ENCODE results near the gene KIAA1958. TPM values are rescaled to one million over a fixed set of nuclear protein-coding genes. Genes with fewer than 3 reads are reported as not detected.

KIAA1958 gene
- total and polyA plus RNA-seq, 2 of the 4 experiments (the other 2 are of a cell fraction) = 0.65 to 1.8 TPM

GRCh38 chr9:112618385-112619009, 131.9 kb downstream of the KIAA1958 start:
- in situ Hi-C loops (cut with MboI; ENCODE audit: low sequenced_read_pairs) = no loop called here

More at GRCh38 chr9:112618385-112619009, 131.9 kb downstream of the KIAA1958 start:
- Histone ChIP-seq H2BK120ac (ENCODE audit: low read depth, low read length) (no peak overlapping the region), H2BK20ac (ENCODE audit: low read depth, low read length) (no peak overlapping the region), H2AK5ac (ENCODE audit: low read depth, low read length) (no peak overlapping the region), H3K4me2 (ENCODE audit: low read depth, low read length) (no peak overlapping the region), H3K56ac (ENCODE audit: extremely low read depth, insufficient read depth, low read length) (no peak overlapping the region), H3K18ac (ENCODE audit: low read depth, low read length) (no peak overlapping the region), H3K36me3 (ENCODE audit: control insufficient read depth, insufficient read depth, low read length) (peaks cover 5% of the 10 kb centered on the region; the same call in 1 of the 2 replicates), H4K5ac (ENCODE audit: low read depth, low read length) (no peak overlapping the region), H3K4me3 (ENCODE audit: insufficient read depth, low read depth, low read length) (no peak overlapping the region), H3K27ac (ENCODE audit: insufficient read depth, low read length) (no peak overlapping the region), H3K23ac (ENCODE audit: low read depth, low read length) (no peak overlapping the region), H3K4ac (ENCODE audit: low read depth, low read length) (no peak overlapping the region), H4K91ac (ENCODE audit: insufficient read depth, low read depth, low read length) (no peak overlapping the region), H2BK5ac (ENCODE audit: low read depth, low read length, poor library complexity, severe bottlenecking) (no peak overlapping the region), H3K9me1 (ENCODE audit: insufficient read depth, low read length) (0 out of 2 replicates have a peak, but pooled peaks cover 4% of the 10 kb centered on the region), H2BK15ac (ENCODE audit: low read depth, low read length) (no peak overlapping the region), H4K8ac (ENCODE audit: low read depth in 2 of 2, low read length in 2 of 2) (no peak overlapping the region), H4K20me1 (ENCODE audit: insufficient read depth, low read length) (no peaks in the 10 kb centered on the region), H3K9me3 (ENCODE audit: control insufficient read depth, insufficient read depth, low read length) (no peaks in the 10 kb centered on the region), H3K14ac (replicated peaks; ENCODE audit: low read depth, low read length) (no peak overlapping the region), H3K79me1 (ENCODE audit: low read depth in 1 of 2, low read length in 2 of 2) (no peaks in the 10 kb centered on the region), H3K9ac (ENCODE audit: low read depth, low read length) (no peak overlapping the region), H3K27me3 (ENCODE audit: control insufficient read depth, insufficient read depth, low read length) (no peaks in the 10 kb centered on the region), H2AFZ (replicated peaks; ENCODE audit: low read length, poor library complexity) (no peak overlapping the region), H2AK9ac (replicated peaks; ENCODE audit: low read depth, low read length, poor library complexity) (no peak overlapping the region), H3K4me1 (ENCODE audit: control insufficient read depth, insufficient read depth, low read length) (no peaks in the 10 kb centered on the region)
- TF ChIP-seq RFX5 (IDR thresholded peaks at IDR 0.05; ENCODE audit: low read depth, low read length) (no peak), FOS (IDR thresholded peaks at IDR 0.05; ENCODE audit: low read depth, low read length) (no peak), RAD21 (IDR thresholded peaks at IDR 0.05; ENCODE audit: low read length) (no peak), CEBPB (IDR thresholded peaks at IDR 0.05; ENCODE audit: low read depth, low read length) (no peak), POLR2A (IDR thresholded peaks at IDR 0.05; ENCODE audit: low read depth, low read length) (no peak), ELK1 (IDR thresholded peaks at IDR 0.05; ENCODE audit: borderline replicate concordance, low read depth, low read length) (no peak), MXI1 (IDR thresholded peaks at IDR 0.05; ENCODE audit: borderline replicate concordance, low read depth, low read length) (no peak), MAFK (IDR thresholded peaks at IDR 0.05; ENCODE audit: low read depth, low read length) (no peak), NFE2L2 (IDR thresholded peaks at IDR 0.05; ENCODE audit: low read depth, low read length) (no peak), CHD1 (IDR thresholded peaks at IDR 0.05; ENCODE audit: low read depth, low read length) (no peak), SMC3 (IDR thresholded peaks at IDR 0.05; ENCODE audit: low read depth, low read length) (no peak), MAZ (IDR thresholded peaks at IDR 0.05; ENCODE audit: borderline replicate concordance, low read depth, low read length) (no peak), RCOR1 (IDR thresholded peaks at IDR 0.05; ENCODE audit: insufficient replicate concordance, low read length) (no peak), BHLHE40 (IDR thresholded peaks at IDR 0.05; ENCODE audit: low read depth, low read length) (no peak), USF2 (IDR thresholded peaks at IDR 0.05; ENCODE audit: low read depth, low read length) (no peak)
- TF ChIP-seq, protein P1, sequence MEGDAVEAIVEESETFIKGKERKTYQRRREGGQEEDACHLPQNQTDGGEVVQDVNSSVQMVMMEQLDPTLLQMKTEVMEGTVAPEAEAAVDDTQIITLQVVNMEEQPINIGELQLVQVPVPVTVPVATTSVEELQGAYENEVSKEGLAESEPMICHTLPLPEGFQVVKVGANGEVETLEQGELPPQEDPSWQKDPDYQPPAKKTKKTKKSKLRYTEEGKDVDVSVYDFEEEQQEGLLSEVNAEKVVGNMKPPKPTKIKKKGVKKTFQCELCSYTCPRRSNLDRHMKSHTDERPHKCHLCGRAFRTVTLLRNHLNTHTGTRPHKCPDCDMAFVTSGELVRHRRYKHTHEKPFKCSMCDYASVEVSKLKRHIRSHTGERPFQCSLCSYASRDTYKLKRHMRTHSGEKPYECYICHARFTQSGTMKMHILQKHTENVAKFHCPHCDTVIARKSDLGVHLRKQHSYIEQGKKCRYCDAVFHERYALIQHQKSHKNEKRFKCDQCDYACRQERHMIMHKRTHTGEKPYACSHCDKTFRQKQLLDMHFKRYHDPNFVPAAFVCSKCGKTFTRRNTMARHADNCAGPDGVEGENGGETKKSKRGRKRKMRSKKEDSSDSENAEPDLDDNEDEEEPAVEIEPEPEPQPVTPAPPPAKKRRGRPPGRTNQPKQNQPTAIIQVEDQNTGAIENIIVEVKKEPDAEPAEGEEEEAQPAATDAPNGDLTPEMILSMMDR (conservative IDR thresholded peaks at IDR 0.05; ENCODE audit: low read depth, low read length) = no peak
- POLR2A ChIA-PET (ENCODE audit: unreplicated experiment) = no interaction called here
- DNase-seq = no peak
- BruUV-seq (replicated peaks) = no TSS peak
- dilution Hi-C loops (cut with HindIII; ENCODE audit: low sequenced_read_pairs, unreplicated experiment) = no loop called here
- 97% methylated on average over 6 of the region's 21 CpGs; no CpG with 5 or more reads in 1 of the 2 experiments for WGBS, 2 experiments (ENCODE audit: extremely low coverage in 2 of 2, insufficient read length in 1 of 2)
- intact Hi-C loops (cut with micrococcal nuclease) = no loop called here
- ATAC-seq (ENCODE audit: low read depth) = no peak
- CTCF ChIA-PET = no interaction called here
